ENCODE results near the gene SGMS2. TPM values are rescaled to one million over a fixed set of nuclear protein-coding genes. Genes with fewer than 3 reads are reported as not detected.
A peak's percentile ranks its signal among the peaks of the same experiment; 100 is the strongest.

SGMS2 gene
- total and polyA plus RNA-seq, 12 donors = 1.0 to 52.3 (median 15.4) TPM

DNA sequence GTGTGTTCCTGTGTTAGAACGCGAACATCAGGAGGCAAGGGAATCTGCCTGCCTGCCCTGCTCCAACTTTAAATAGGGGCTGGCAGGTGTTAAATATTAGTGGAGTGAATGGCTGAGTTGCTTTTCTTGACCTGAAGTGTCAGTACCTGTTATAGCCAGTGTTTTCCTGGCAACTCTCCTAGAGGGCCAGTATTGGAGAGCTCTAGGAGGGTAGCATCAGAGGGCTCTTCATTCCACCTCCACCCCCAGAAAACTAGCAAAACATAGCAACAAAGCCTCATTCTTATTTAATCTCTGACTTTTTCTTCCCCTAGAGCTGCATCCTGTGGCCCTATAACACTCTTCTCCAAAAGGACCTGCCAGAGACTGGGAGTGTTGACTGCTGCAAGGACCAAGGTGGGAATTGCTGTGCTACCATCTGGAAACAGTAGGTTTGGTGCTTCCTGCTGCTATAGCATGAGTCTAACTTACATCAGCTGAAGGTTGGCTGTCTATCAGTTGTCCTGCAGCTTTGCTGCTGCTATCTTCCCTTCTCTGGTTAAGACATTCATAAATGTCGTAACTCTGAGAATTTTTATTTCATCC, 33.5 kb downstream of the SGMS2 start:
- intact Hi-C loops (cut with DNase I) = no loop called here
- no peak for TF ChIP-seq CTCF (IDR thresholded peaks at IDR 0.05)
- TF ChIP-seq POLR2A (IDR thresholded peaks at IDR 0.05) = no peak
- H3K4me1 ChIP-seq (replicated peaks in 1 of 2) = peaks cover 0 to 8% of the 10 kb centered on the region in 2 donors
- no peaks in the 10 kb centered on the region for H3K36me3 ChIP-seq (replicated peaks in 1 of 2)
- H3K4me3 ChIP-seq = no peak overlapping the region
- WGBS, 4 donors = 65 to 98% (median 88%) methylated on average over 3 of the region's 3 CpGs
- H3K27ac ChIP-seq = no peak overlapping the region
- DNase-seq = no peak
- no peaks in the 10 kb centered on the region for H3K9me3 ChIP-seq (replicated peaks in 1 of 3)
- H3K27me3 ChIP-seq = no peaks in the 10 kb centered on the region

DNA sequence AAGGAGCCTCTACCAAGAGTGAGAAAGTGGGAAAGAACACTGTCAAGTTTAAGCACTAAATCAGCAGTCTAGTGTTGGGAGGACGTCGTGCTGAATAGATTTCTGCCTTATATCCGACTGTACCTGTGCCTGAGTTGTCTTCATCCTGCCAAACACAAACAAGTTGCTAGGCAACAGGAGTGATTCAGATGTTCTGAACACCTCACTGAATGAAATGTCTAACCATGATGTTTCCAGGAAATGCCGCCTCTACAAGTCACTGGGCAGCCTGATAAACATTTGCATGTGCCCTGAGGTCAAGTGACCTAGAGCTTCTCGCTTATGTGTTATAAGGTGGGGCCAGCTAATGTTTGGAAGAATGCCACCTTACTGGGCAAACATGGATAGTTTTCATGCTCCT, 37.9 kb downstream of the SGMS2 start:
- intact Hi-C loops (cut with DNase I) = no loop called here

DNA sequence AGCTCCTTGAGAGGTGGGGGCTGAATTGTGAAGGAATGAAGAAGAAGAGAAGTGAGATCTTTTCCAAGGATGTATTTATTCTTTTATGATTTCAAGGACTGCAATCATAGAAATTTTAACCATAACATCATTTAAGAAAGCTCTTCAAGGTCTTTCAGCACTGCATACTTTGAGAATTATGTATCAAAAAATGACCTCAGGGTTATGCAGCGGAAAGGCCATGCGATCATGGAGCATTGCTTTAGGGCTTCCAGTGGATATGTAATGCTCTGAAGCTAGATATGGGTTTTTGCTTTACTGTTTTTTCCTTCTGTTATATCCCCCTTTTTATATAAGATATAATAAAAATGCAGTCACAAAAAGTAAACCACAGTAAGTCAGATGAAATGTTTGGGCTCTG, 38.7 kb downstream of the SGMS2 start:
- H3K27ac ChIP-seq = no peak overlapping the region
- no peak for DNase-seq
- TF ChIP-seq CTCF (IDR thresholded peaks at IDR 0.05) (no peak), POLR2A (IDR thresholded peaks at IDR 0.05) (no peak)
- WGBS, 4 donors = 93 to 100% (median 94%) methylated on average over 2 of the region's 2 CpGs
- no peaks in the 10 kb centered on the region for H3K27me3 ChIP-seq
- no peaks in the 10 kb centered on the region for H3K4me1 ChIP-seq (replicated peaks in 1 of 2)
- H3K4me3 ChIP-seq = no peak overlapping the region
- no peaks in the 10 kb centered on the region for H3K36me3 ChIP-seq (replicated peaks in 1 of 2)
- intact Hi-C loops (cut with DNase I) = no loop called here
- no peaks in the 10 kb centered on the region for H3K9me3 ChIP-seq (replicated peaks in 1 of 3)

More for the DNA sequence above, 37.9 kb downstream of the SGMS2 start:
- TF ChIP-seq POLR2A (IDR thresholded peaks at IDR 0.05) (no peak), CTCF (IDR thresholded peaks at IDR 0.05) (no peak)
- Histone ChIP-seq H3K4me1 (replicated peaks in 1 of 2) (no peaks in the 10 kb centered on the region), H3K4me3 (no peak overlapping the region), H3K27ac (no peak overlapping the region), H3K9me3 (replicated peaks in 1 of 3) (no peaks in the 10 kb centered on the region), H3K27me3 (no peaks in the 10 kb centered on the region), H3K36me3 (replicated peaks in 1 of 2) (no peaks in the 10 kb centered on the region)
- WGBS, 4 donors = 76 to 87% (median 81%) methylated on average over 5 of the region's 5 CpGs
- DNase-seq = no peak

DNA sequence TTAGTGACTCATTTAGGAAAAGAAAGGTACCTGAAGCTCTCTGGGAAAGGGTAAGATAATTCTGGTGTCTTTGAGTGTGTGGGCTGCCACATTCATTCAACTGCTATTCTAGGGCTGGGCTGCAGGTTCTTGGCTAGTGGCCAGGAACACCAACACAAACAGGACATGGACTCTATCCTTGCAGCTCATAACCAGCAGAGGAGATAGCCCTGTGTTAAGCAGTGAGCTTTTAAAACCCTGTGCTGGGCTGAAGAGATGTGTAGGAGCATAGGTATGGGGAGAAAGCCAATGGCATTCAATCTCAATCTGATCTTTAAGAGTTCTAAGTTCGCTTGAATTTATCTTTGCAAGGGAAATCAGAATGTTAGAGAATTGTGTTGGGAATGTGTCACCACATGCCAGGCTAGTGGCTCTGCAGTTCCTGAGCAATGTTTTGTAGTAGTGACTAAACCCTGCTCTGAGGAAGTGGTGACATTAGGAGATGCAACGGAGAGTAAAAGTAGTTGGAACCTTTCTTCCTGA, 39.2 kb downstream of the SGMS2 start:
- Histone ChIP-seq H3K4me3 (no peak overlapping the region), H3K27me3 (no peaks in the 10 kb centered on the region), H3K9me3 (replicated peaks in 1 of 3) (no peaks in the 10 kb centered on the region), H3K36me3 (replicated peaks in 1 of 2) (no peaks in the 10 kb centered on the region), H3K27ac (no peak overlapping the region), H3K4me1 (replicated peaks in 1 of 2) (no peaks in the 10 kb centered on the region)
- intact Hi-C loops (cut with DNase I) = no loop called here
- peak in 3 of 7 donors; percentile 24 to 54 (median 31) for DNase-seq
- WGBS, 4 donors = 77 to 86% (median 79%) methylated on average over 2 of the region's 2 CpGs
- TF ChIP-seq CTCF (IDR thresholded peaks at IDR 0.05) (no peak), POLR2A (IDR thresholded peaks at IDR 0.05) (no peak)

All from adrenal gland (tissue), 12 donors.